Measurements from ENCODE around the gene KCNB1.
A peak's percentile ranks its signal among the peaks of the same experiment; 100 is the strongest.

The KCNB1 gene

DNA sequence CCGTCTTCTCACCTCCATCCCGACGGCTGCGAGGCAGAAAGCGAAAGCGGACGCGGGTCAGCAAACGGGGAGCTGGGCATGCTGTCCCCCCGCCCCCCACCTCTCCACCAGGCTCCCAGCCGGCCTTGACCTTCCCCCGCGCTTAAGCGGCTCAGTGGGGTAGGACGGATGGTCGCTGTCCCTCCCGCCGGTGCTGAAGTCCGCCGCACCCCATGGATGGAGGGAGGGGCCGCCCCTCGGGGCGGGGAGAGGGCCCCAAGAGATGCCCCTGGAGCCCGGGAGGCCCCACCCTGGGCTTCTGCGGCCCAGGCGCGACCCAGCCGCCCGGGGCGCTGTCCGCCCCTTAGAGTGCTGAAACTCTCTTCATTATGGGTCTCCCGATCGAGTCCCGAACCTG lies at the start of gene KCNB1:
KCNB1 (minus strand) TSS at position 48 of the 397 bp plus-strand sequence. CDS start 188 bp downstream, outside the sequence.
- peak; percentile 76 for DNase-seq

DNA sequence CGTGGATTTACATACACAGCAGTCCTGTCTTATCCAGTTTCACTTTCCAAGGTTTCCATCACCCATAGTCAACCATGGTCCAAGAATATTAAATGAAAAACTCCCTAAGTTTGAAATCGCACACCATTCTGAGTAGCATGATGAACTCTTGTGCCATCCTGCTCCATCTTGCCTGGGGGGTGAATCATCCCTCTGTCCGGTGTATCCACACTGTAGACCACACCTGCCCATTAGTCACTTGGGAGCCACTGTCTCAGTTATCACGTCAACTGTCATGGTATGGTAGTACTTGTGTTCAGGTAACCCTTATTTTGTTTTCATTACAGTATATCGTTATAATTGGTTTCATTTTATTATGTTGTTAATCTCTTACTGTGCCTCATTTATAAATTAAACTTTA lies 47.0 kb upstream of the KCNB1 start:
- DNase-seq = no peak

DNA sequence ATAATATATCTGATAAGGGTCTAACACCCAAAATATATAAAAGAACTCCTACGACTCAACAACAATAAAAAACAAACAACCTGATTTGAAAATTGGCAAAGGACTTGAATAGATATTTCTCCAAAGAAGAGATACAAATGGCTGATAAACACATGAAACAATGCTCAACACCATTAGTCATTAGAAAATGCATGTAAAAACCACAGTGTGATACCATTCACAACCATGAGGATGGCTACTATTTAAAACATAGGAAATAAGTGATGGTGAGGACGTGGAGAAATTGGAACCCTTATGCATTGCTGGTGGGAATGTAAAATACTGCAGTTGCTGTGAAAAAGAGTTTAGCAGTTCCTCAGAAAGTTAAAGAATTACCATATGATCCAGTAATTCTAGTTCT lies 44.1 kb upstream of the KCNB1 start:
- DNase-seq = no peak

DNA sequence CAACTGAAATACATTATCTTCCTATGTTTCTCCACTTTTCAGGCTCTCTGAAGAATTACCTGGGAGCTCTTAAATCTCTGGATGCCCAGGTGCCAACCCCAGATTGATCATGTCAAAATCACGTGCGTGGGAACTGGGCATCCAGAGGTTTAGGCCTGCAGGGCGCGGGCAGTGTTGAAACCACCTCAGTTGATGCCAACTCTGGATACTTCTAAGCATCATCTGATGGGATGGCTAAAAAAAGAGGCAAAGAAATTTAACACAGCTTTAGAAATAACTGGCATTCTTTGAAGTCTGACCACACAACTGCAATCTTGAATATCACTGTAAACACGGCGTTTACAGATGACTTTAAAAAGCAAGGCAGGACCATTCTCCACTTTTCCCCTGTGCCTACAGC lies 43.6 kb upstream of the KCNB1 start:
- DNase-seq = peak; percentile 5

DNA sequence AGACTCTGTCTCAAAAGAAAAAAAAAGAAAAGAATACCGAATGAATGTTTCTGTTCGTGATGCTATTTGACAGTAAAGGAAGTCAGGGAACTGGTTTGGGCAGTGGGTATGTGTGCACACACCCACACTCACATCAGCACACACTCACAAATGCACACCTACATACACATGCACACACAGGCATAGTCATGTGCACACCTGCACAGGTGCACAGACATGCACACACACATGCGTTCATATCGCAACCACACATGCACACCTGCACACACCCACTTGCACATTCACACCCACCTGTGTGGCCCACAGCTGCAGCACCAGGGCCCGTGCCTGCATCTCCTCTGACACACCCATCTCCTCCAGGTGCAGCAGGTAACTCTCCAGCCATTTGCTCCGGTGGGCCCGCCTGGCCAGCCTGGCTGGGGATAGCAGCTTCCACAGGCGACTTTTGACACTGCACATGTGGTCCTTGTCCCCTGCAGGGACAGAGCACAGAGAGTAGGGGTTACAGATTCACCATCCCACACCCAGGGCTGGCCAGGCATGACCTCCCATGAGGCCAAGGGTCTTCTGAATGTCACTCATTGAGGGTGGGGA lies 41.4 kb upstream of the KCNB1 start:
- no peak for DNase-seq

DNA sequence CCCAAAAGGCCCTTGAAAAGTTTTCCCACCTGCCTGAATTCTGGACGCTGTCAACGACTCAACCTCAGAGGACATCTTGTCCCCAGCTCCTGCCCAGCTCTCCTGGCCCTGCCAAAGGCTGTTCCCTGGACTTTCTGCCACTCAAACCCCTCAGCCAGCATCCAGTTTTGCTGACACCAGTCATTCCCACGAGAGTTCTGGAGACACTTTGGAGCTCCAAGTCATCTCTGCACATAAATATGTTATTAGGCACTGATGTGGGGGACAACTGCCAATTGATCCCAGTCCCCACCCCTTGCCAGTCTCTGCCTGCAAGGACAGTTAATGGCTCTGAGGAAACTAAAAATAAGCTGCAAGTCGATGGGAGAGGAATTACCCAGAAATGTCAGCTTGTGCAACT lies 38.9 kb upstream of the KCNB1 start:
- DNase-seq = no peak

DNA sequence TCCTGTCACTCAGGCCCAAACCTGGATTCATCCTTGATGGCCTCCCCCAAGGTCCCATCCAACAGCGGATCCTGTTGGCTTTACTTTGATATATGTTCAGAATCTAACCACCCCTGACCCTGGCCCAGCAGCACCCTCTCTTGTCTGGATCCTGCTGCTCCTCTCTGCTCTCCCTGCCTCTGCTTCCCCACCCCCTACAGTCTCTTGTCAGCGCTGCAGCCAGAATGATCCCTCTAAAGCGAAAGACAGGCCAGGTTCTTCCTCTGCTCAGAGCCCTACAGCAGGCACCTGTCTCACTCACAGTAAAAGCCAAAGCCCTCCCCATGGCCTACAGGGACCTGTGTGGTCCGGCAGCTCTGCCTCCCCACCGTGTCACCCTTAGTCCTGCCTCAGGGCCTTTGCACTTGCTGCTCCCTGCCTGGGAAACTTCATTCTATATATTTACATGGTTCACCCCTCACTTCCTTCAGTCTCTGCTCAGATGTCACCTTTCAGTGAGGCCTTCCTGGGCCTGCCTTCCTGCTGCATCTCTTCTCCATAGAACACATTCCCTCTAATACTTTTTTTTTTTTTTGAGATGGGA lies 37.4 kb upstream of the KCNB1 start:
- no peak for DNase-seq

DNA sequence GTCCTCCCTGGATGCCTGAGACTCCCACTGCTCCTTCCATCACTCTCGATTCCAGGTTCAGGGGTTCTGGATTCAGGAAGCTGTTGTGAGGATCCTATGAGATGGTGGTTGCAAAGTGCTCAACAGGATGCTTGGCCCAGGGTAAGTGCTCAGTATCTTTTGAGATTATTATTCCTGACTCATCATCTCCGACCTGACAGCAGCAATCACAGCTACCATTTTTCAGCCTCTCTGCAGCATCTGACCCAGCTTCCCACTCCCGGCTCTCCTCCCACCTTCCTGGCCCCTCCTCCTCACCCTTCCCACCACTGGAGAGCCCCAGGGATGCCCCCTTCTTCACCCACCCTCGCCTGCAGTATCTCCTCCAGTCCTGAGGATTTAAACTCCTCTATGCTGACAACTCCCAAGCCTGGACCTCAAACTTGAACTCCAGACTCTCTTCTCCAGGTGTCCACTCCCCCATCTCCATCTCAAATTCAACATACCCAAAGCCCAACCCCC lies 36.8 kb upstream of the KCNB1 start:
- no peak for DNase-seq

DNA sequence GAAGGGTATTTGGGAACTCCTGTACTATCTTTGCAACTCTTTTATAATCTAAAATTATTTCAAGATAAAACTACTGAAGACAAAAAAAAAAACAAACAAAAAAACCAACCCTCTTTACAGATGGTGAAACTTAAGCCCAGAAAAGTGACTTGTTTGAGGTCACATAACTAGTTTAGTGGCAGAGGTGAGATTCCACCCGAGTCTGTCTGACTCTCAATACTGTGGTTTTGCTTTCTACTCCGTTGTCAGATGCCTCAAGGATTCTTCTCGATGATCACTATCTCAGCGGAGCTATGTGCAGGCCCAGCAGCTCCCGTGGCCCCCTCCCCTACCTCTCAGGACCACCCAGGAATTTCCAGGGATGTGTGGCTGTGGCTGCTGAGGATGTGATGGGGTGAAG lies 36.1 kb upstream of the KCNB1 start:
- DNase-seq = no peak

DNA sequence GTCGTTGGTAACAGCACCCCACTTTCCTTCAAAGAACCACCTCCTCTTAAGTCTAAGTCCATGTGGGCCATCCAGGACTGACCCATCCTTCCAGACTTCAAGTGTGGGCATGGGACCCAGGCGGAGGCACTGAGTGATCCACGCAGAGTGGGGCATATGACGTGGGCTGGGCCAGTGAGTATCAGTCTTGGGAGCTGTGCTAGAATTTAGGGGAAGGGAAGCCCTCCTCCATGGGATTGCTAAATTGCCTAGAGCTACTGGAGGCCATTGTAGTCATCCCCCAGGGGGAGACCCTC lies 35.3 kb upstream of the KCNB1 start:
- DNase-seq = no peak

DNA sequence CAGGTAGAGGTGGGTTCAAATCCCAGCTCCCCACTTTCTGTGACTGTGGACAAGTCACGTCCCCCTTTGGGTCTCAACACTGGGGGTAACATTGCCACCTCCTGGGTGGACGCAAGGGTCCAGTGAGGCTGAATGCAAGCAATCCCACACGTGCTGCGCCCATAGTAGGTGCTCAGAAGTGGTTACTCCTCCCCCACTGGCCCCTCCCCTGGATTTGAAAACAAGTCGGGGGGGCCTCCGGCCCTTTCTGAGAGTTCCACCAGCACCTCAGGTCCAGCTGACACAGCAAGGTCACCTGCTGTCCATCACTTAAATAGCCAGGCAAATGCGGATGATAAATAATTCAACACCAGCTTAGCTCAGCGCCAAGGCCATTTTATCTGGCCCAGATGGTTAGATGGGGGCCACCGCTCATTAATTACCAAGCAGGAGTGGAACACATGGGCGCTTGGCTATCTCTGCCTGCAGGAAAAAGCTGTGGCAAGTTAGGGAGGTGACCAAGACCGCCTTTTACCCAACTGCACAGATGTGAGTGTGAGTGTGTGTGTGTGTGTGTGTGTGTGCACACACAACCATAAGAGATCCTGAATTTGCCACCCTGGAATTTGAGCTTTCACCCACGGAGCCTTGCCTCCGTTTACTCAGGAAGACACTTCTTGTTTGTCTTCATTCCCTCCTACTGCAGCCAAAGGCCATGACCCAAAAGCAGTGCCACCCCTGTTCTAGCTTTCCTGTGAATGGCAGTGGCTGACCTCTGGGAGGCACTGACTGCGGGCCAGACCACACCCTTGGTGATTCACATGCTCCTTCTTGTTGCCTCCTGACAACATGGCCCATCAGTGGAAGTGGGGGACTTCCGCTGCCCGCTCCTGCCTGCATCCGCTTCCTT lies 34.7 kb upstream of the KCNB1 start:
- no peak for DNase-seq

DNA sequence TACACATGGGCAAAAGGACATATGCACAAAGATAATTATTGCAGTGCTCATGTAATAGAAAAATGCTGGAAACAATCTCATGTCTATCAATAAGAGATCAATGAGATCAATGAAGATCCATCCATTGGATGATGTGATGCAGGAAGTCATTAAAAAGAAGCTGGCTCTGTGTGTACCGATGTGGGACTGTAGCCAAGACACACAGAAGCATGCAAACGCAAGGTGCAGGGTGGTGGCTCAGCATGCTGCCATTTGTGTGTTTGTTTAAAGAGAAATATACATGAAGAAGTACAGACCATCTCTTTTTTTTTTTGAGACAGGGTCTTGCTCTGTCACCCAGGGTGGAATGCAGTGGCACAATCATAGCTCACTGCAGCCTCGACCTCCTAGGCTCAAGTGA lies 33.1 kb upstream of the KCNB1 start:
- no peak for DNase-seq

DNA sequence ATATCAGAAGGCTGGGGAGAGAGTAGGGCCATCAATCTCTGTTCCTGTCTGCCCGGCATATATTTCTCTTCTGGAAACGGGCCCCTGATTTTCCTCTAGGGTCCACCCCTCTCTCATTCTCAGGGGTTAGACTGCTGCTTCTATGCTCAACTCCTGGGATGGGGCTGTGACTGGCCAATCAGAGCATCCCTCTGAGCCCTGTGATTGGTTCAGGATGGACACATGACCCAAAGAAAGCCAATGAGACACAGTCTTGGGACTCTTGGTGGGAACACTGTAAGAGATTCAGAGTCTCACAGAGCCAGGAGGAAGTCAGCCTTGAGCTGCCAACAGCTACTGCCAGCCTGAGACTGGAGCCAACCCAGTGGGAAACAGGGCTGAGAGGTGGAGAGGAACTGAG lies 31.0 kb upstream of the KCNB1 start:
- DNase-seq = no peak

DNA sequence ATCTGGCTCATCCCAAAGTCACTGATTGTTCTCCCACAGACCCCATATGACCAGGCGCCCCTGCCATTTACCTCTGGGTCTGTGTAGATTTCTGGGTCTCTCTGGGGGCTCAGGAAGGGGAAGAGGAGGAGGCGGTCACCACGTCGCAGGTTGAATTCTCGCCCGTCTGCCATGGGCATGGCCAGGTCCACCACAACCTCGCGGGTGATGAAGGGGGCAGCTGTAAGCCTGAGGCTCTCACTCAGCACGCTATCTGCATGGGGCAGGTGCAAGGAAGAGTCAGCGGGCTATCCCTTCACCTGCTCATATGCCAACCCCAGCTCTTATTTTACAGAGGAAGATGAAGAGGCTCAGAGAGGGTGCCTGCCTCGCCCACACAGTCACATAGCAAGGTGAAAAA lies 30.5 kb upstream of the KCNB1 start:
- DNase-seq = no peak

DNA sequence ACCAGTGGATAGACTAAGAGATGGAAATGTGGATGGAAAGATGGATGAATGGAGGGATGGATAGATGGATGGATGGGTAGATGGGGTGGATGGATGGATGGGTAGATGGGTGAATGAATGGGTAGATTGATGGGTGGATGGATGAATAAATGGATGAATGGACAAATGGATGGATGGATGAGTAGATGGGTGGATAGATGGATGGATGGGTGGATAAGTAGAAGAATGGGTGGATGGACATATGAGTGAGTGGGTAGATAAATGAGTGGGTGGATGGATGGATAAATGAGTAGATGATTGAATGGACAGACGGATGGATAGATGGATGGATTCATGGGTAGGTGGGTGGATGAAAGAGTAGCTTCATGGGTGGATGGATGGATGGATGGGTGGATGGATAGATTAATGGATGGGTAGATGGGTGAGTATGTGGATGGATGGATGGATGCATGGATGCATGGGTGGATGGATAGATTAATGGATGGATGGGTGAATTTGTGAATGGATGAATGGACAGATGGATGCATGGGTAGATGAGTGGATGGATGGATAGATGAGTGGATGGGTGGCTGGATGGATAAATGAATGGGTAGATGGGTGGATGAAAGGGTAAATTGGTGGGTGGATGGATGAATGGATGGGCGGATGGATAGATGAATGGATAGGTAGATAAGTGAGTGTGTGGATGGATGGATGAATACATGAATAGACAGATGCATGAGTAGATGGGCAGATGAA lies 29.5 kb upstream of the KCNB1 start:
- DNase-seq = no peak

DNA sequence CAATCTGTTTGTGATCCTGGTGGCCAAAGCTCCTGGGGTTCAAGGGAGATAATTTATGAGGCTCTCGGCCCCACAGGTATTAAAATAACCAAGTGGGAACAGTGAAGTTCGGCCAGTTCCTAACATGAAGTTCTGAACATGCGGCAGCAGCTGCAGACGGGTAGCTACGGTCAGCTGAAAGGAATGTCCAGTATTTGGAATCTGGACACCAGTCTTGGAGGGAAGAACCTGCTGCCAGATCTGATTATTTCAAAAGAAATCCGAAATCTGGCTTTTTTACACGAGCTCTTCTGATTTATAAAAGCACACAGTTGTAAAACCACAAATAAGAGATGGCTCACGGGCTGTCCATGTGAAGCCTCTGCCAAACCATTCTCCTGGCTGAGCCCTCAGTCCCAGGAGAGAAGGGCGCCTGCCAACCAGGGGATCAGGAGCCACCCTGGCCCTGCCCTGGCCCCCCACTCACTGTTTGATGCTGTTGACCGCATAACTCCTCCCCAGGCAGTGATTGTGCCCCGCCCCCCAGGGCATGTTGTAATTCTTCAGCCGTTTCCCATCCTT lies 28.2 kb upstream of the KCNB1 start:
- DNase-seq = no peak

DNA sequence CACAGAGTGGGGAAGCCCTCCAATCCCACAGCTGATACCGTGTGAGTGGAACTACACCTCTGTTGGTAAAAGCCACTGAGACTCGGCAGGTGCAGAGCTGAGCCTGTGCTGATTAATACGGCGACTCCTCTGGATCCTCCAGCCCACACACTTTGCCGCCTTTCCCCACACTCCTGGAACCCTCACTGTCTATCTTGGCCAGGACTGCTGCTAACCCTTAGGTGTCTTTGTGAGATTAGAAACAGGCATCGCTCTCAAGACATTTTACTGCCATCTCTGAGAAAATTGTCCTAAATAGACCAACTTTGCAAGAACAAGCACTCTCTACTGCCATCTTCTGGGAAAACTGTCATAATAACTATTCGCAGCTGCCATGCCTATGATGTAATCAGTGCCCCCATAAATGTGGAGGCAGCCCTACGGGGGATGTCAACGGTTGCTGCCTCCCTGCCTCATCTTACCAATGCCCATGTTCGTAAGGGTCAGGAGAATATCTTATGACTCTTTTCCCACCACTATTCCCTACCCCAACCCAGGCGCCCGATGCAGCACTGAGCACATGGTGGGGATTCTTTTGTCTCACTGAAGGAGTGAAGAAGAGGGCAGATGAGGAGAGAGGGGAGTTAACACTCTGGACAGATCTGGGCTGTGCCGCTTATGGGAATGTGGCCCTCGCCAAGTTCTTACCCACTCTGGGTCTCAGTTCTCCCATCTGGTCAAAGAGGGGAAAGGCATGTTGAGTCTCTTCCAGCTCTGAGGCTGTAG lies 26.1 kb upstream of the KCNB1 start:
- DNase-seq = no peak

DNA sequence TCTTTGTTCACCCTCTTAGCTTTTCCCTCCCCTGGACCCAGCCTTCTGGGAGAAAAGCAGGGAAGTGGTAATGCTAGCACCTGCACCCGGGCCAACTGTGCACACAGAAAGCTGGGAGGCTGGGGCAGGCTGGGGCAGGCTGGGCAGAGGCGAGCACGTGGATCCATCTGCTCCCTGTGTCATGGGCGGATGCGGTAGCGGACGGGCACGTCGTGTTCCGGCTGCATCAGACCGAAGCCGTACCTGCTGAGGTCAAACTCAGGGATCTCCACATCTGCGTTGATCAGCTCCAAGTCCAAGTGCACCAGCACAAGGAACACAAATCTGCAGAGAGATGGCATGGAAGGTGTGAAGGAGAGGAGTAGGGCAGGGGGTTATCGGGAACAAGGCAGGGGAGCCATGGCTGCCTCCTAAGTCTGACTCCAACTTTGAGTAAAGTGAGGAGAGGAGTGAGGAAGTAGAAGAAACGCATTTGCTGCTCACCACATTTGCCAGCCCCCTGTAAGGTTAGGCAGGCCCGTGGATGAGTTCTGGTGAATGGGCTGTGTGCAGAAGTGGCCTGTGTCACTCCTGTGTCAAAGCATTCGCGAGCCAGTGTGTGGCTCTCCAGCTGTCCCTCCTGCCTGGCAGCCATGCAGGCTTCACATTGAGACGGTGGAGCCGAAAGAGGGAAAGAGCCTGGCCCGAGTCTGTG lies 25.4 kb upstream of the KCNB1 start:
- DNase-seq = no peak

DNA sequence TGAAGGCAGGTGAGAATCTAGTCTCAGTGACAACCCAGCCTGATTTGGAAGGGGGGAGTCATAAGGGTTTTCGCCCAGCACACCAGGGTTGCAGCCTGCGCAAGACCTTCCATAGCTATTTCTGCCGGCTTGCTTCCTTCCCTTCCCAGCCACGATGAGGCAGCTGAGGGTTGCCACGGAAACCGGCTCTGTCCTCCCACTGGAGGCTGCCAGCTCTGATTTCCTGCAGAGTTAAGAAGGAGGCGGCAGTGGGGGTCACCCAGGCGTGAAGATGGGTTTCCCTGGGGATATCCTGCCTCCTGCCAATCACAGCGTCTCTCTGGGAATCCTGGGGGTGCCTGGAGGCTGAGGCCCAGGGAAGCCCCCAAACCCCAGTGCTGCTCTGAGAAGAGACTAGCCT lies 23.1 kb upstream of the KCNB1 start:
- no peak for DNase-seq

DNA sequence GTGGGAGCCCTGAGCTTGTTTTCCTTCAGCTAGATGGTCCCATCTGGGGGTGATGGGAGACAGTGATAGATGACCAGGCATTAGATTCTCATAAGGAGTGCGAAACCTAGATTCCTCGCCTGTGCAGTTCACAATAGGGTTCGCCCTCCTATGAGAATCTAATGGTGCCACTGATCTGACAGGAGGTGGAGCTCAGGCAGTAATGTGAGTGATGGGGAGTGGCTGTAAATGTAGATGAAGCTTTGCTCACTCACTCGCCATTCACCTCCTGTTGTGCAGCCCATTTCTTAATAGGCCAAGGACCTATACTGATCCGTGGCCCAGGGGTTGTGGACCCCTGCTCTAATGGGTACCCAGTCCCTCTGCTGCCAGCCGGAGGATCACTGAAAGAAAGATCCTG lies 20.7 kb upstream of the KCNB1 start:
- DNase-seq = no peak

DNA sequence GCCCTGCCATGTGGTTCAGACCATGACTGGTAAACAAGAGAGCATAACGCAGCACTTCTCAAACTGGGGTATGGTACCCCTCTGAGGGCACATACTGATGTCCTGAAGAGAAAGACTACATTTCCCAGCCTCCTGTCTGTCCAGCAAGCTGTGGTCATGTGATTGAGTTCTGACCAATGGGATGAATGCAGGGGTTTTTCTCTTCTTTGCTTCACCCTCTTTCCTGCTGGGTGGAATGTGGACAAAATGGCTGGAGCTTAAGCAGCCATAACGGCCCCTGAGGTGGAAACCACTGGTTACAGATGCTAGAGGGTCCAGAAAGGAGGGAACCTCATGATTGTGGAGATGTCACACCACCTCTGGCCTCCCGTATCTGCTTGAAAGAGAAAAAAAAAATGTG lies 19.4 kb upstream of the KCNB1 start:
- no peak for DNase-seq

DNA sequence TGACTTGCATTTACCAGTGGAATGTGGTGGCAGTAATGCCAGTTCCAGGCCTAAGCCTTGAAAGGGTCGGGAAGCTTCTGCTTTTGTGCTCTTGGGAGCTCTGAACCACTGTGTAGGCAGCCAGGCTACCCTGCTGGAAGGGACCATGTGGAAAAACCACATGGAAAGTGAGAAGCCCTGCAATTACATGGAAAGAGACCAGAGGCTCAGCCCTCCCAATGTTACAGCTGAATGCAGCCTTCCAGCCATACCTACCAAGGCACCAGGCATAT lies 14.9 kb upstream of the KCNB1 start:
- no peak for DNase-seq
